ENCODE measurements around the gene RAMP1.
"Not testable (repeated sequence)": the region's sequence is repeated elsewhere in the genome, so short reads cannot be mapped to it uniquely, and the experiment has no call there.

RAMP1 gene

DNA sequence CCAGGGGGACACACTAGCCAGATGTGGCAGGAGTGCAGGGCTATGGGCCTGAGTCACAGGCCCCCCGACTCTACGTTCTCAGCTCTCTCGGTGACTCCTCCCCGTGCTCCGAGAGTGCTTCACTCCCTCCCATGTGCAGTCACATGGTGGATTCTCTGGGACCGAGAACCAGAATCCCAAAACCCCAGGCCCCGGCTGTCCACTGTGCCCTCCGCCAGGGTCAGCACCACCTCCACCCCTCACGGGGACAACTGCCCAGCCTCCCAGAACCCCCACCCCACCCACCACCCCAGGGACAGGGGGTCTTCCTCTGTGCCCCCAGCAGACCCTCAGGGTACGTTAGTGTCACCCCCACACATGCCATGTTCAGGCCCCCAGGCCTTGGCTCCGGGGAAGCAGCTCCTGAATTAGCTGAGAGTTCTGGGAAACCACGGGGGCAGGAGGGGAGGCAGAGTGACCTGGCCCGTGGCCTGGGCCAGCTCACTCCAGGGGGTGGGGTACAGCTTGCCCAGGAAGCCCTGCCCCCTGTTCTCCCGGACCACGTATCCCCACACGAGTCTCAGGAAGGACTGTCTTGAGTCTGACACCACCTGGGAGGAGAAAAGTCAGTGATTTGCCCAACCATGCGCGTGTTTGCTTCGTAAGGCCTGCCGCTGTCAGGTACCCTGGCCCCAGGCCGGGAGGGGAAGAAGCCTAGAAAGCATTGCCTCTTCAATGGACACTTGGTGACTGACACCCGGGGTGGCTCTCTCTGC is 4.4 kb downstream of the RAMP1 start:
- no peak for DNase-seq

DNA sequence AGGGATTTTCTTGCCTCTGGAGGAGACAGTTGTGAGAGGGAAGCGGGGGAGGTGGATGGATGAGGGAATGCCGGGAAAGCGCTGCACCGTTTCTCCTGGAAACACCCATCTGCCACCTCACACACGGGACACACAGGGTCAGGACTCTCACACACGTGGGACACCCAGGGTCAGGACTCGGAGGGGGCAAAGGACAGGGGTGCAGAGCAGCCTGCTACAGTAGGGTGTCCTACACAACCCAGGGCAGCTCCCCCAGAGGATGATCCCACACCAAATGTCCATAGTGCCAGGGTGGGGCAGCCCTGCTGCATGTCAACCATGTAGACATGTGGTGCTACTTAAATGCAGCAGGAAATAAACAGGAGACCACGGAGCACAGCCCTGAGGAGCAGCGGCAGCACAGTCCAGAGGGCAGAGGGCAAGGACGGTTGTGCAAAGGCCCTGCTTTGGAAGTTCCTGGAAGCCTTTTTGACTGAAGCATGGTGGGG is 5.1 kb downstream of the RAMP1 start:
- no peak for DNase-seq

DNA sequence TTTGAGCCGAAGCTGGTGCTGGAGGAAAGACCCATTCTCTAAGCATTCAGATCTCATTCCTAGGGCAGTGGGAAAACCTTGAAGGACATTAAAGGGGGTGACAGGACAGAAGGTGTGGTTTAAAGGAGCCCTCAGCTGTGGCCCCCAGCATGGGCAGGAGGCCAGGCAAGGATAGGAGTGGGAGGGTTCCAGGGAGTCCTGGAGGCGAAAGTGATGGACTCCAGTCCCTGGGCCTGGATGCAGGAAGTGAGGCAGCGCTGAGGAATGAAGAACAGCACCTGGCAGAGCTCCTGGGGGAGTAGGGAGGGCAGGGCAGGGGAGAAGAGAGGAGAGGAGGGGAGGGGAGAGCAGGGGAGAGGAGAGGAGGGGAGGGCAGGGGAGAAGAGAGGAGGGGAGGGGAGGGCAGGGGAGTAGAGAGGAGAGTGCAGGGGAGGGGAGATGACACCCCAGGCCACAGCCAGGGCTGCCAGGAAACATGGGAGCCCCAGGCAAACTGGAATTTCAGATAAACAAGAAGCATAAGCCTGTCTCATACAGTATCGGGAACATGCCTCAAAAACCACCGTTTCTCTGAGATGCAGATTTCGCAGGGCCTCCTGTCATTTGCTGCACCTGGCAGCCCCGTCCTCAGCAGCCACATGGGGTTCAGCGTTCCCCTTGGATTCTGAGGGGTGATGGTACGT is 5.7 kb downstream of the RAMP1 start:
- DNase-seq, result no peak

DNA sequence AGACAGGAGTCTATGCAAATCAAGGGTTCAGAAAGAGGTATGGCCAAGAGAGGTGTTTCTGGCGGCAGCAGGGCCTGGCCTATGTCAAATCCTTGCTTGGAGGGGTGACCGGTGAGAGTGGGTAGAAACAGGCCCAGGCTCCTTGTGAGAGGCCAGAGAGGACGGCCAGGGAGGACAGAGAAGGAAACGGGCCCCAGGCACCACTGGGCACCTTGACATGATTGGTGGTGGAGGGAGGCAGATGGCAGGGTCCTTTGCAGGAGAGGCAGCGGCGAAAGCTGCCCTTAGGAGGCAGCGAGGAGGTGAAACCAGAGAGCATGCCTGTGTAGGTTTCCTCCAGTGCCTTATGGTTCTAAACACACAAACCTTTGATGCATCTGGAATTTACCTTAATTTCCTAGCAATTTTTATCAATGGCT is 6.2 kb downstream of the RAMP1 start:
- no peak for DNase-seq

DNA sequence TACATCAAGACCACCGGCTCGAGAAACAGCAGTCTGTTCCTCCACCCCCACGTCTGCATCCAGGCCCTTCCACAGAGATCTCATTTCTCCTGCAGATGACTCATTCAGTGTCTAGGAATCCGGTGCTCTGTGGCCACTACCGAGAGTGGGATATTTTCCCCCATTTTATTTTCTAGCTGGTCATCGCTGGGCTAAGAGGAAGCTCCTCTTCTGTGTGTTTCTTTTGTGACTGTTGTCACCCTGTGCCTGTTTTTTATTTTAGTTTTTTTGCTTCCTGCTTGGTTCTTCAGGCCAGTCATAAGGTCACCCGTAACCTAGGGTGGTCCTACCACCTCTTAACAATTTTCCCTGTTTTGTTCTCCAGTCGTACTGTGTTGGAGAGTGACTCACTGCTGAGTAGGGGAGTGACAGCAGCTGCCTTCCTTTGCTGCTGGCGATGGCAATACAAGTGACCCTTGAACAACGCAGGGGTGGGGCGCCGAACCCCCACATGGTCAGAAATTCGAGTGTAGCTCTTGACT is 6.7 kb downstream of the RAMP1 start:
- DNase-seq, result no peak

DNA sequence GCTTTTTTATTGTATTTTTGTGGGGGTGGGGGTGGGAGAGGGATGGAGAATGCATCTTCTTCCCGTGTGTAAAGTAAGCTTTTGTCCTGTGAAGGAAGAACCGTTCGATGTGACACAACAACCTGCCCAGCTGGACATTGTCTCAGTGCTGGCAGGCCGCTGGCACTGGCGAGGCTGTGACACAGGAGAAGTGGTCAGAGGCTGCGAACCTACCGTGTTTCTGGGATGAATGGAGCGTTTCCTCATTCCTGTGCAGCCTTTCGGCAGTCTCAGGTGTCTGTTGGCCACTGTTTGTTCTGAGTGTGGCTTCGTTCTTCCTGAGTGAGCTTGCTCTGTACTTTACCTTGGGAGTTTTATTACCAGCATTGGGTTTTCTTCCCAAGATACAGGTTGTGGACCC is 8.0 kb downstream of the RAMP1 start:
- no peak for DNase-seq

DNA sequence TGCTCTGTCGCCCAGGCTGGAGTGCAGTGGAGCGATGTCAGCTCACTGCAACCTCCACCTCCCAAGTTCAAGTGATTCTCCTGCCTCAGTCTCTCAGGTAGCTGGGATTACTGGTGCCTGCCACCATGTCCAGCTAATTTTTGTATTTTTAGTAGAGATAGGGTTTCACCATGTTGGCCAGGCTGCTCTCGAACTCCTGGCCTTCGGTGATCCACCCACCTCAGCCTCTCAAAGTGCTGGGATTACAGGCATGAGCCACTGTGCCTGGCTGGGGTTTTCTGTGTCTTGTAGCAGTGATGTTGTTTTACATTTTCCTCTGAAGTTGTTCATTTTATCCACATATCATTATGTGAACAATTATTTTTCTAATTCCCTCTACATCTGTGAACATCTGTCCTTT is 8.7 kb downstream of the RAMP1 start:
- not testable (repeated sequence) for DNase-seq

DNA sequence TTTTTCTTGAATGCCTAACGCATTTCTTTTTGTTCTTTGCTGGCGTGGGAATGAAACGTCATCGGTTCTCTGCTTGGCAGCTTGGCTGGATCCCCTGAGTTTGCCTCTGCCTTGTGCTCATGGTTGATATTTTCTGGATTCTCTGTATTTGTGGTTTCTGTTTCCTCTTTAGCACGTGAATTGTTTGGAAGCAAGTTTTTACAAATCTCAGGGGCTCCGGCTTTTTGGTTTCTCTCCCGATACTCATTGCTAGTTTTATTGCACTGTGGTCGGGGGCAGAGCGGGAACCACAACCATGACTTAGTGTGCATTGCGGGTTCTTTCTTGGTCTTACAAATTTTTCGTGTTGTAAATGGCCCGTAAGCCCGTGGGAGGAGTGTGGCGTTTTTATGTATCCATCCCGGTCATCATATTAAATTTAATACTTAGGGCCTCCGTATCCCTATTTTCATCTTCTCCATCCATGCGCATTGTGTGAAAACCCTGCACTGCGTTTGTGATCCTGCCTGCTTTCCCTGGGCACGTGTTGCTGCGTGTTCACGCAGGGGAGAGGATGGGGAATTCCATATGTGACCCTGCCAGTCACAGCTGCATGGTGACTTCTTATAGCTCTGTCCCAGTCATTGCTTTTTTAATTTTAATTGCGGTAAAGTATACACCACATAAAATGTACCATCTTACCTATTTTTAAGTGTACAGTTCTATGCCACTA is 9.4 kb downstream of the RAMP1 start:
- no peak for DNase-seq

DNA sequence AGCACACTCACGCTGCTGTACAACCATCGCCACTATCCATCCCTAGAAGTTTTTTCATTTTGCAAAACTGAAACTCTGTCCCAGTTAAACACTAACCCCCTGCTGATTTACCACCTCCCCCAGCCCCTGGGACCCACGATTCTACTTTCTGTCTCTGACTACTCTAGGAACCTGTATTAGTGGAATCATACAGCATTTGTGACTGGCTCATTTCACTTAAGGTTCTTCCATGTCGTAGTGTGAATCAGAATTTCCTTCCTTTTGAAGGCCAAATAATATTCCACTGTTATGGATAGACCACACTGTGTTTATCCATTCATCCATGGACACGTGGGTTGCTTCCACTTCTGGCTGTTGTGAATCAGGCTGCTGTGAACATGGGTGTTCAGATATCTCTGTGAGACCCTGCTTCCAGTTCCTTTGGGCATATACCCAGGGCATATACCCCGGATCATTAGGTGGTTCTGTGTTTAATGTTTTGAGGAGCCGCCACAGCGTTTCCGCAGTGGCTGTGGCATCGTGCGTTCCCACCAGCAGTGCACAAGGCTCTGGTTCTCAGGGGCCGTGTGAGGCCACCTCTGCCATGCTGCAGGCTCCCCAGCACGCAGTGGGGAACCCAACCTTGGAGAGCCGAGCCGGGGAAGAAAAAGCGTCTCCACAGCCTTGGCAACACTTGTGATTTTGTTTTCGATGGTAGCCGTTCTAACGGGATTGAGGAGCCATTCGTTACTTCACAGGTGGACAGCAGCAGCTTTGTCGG is 10.1 kb downstream of the RAMP1 start:
- DNase-seq, result no peak

DNA sequence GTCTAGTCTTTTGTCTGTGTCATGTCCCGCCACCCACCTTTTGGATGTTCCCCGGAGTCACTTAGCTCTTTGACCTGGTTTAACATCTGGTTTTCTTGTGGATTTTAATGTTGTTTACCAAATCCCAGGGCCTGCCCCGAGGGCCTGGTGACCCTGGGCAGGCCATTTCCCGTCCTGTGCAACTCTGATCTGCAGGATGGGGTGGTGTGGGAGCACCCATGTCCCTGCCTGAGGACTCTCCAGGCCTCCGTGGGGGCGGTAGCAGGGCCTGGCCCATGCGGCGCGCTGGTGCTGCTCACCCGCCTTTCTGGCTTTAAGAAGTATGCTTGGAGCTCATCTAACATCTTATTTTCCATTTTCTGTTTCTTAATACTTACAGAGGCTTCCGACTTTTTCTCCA is 10.7 kb downstream of the RAMP1 start:
- no peak for DNase-seq

DNA sequence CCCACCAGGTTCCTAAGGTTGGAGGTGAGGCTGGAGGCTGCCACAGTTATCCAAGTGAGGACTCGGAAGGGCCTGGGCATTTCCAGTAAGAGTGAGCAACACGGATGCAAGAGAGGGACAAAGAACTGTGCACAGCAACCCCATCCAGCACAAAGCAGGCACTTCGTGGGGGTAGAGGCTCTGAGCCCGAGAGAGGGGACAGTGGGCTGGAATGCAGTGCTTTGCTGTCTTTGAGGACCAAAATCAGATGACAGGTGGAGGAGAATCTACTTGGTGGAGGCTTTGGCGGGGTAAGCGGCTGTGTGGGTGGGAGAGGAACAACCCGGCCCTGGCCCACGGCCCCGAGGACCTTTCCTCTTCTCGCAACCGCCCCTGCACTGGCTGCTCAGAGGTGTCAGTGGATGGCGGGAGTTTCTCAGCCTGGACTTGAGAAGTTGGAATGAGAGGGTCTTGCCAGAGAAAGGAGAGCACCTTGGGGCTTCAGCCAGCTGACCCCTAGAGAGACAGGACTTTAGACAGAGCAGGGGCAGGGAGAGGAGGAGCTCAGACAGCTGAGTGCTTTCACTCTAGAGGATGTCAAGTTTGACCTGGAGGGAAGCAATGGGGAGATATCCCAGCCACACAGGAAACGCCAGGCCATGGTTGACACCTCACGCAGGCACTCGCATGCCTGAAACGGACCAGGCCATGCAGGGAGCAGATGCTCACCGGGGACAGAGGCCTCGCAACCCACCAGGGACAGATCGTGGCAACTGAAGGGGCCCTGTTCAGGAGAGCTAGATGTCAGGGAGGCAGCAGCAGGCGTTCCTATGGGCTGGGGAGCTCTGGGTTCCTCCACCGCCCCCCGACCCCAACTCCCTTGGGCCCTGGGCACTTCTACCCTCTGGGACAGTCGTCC is 11.6 kb downstream of the RAMP1 start:
- DNase-seq, result no peak

DNA sequence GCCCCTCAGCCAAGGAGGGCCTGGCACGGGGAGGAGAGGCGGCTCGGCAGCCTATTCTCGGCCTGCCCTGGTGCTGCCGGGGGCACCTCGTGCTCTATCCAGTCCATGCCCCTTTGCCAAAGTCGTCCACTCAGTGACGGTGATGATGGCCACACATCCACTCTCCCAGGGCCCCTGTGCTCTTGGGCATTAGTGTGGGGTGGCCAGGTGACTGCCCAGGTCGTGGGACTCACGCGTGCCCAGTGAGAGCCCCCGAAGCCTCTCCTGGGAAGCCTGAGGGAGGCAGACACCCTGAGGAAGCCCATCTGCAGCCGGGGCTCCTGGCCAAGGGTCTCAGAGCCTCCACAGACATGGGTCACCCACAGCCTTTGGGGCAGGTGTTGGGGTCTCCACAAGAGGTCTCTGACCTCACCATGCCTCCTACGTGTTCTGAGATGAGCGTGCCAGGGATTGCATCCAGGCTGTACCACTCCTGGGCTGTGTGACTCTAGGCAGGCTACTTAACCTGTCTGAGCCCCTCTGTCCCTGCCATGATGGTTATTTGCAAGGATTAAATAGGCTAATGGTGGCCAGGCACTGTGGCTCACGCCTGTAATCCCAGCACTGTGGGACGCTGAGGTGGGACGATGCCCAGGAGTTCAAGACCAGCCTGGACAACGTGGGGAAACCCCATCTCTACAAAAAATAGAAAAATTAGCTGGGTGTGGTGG is 12.9 kb downstream of the RAMP1 start:
- DNase-seq, result no peak

DNA sequence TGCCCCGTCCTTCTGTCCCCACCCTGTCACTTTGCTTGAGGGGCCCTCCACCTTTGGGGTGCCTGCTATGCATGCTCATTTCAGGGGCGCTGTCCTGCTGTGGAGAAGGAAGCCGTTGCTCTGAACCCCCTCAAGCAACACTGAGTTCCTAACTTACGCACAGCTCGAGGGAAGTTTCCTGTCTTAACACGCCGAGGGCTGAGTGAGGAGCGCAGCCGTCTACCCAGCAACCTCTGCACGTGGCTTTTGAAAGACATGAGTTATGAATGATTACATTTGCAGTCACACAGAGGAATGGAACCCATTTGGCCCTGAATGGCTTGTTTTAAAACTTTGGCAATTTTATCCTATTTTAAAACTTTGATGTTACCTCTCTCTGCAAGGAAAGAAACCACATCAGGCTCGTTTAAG is 14.0 kb downstream of the RAMP1 start:
- no peak for DNase-seq

DNA sequence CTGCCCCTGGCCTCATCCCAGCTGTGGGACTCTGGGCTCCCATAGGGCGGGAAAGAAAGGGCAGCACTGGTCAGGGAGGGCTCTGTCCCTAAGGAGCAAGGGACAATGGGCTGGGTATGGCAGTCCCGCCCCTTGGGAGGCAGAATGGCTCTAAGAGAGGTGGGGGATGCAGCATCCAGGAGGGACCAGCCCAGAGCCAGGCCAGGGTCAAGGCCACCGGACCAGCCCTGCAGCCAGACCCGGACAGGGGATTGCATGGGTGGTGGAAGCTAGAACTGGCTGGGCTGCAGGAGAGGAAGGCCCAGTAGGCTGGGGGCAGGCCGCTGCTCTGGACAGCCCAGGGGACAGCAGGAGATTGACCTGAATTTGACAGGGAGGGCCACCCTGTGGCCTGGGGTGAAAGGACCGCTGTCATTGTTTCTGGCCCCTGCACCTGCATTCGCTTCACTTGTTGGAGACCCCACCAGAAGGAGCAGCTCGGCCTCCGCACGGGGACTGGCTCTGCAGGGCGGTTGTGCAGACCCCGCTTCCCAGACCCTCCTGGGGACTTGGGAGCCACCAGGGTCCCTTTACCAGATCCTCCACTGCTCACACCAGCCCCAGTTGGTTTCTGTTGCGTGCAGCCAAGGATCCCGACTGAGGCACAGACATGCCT is 14.6 kb downstream of the RAMP1 start:
- no peak for DNase-seq

DNA sequence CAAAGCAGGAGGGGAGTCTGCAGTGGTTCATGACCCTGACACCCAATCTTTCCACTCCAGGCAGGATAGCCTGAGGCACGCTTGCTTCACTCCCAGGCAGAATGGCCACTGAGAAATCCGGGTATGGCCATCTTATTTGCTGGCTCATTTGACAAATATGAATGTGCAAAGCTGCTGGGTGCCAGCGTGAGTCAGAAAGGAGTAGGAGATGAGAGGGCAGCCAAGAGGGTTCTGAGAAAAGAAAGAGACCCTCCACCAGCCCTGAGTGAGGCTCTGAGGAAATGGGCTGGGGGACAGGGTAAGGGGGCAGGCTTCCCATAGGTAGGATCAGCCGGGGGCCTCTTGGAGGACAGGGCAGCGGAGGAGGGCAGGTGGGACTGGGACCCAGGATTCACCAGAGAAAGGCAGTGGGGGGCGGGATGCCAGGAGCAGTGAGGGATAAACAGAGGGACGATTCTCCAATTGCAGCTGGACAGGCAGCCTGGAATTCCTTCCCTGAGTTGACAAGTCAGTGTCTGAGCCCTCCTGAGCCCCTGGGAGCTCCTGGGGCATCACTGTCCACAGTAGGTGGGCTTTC is 15.2 kb downstream of the RAMP1 start:
- DNase-seq, result no peak

DNA sequence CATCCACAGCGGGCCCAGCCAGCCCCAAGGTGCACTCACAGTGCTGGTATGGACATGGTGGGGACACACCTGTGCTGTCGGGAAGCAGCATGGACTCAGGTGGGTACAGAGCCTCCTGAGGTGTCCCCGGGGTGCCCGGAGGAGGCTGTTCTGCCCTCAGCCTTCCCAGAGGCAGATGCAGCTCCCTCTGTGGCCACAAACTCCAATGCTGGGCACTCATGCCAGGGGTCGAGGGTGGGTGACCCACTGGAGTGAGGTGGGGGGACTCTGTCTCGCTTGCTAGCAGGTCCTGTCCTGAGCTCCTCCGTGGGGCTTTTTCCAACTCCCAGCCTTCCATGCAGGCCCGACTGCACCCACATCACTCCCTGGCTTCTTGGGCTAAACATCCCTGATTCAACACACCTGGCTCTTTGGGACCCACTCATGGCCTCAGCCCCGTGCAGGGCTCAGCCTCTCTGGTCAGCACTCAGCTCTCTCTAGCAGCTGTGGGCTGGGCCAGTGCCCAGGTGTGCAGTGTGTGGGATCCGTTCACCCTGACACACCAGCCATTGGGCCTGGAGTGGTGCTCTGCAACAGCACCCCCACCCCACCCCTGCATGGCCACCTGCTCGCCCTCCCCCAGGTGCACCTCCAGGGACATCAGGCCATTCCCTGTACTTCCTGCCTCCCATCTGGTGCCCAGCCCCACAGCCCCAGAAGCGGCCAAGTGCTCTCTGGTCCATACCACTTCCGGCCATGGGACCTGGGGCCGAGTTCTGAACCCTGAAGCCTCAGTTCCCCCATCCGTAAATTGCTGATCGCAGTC is 16.0 kb downstream of the RAMP1 start:
- no peak for DNase-seq

DNA sequence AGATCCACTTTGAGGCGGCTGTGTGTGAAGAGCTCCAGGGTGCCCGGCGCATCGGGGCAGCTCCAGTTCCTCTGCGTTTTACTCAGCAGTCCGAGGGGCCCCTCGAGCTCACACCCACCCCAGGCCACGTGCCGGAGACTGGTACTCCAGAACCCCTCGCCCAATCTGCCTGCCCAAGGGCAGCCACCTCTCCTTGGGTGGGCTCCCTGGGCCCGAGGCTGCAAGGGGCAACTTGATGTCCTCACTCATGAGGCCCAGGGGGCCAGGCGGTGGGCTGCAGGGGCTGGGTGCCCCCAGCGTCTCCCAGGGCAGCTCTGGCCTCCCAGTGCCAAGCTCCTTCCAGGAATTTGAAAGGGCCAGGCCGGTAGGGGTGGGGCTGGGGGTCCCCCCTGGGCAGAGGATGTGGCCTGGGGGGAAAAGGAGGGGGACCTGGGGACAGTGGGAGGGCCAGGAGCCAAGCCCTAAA is 16.7 kb downstream of the RAMP1 start:
- DNase-seq, result no peak

DNA sequence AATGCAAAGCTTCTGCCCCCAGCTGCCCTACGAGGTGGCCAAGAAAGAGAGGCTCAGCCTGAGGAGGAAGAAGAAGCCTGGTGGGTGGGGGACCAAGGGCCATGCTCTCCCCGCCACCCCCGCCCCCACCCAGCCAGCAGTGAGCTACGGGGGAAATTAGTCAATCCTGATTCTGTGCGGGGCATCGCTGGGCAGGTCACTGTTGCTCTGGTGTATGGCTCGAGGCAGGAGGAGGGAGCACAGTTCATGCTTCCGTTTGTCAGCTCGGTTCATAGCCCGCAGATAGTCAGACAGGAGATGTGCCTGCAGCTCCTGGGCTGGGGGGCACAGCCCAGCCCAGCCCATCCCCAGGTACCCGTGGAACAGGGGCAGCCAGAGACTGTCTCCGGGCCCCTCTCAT is 17.1 kb downstream of the RAMP1 start:
- no peak for DNase-seq

DNA sequence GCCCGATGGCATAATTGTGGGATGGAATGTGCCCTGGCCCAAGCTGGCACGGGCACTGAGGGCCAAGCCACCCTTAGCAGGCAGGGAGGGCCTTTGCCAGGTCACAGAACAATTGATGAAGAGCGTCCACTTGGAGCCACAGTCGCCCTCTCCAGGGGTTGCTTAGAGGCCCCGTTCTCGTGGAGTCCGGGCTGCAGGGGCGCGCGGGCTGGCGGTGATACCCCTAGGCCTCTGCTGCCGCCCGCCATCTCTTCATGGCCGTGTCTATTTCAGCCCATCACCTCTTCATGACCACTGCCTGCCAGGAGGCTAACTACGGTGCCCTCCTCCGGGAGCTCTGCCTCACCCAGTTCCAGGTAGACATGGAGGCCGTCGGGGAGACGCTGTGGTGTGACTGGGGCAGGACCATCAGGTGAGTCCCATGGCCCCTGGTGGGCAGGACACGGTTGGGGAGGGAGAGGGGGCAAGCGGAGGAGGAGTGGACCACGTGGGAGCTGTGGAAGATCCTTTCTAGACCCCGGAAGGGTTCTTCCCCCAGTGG is 17.6 kb downstream of the RAMP1 start:
- no peak for DNase-seq
